GM21447 (cell line): ENCODE results near the gene KLHL7.
A peak's percentile ranks its signal among the peaks of the same experiment; 100 is the strongest.

Experiments used
- ATAC-seq: cut with Tn5 transposase; IDR thresholded peaks from one replicate; pipeline ENCODE4 v1.9.1; 2021; ENCODE audit not compliant: unreplicated experiment

The KLHL7 gene, protein sequence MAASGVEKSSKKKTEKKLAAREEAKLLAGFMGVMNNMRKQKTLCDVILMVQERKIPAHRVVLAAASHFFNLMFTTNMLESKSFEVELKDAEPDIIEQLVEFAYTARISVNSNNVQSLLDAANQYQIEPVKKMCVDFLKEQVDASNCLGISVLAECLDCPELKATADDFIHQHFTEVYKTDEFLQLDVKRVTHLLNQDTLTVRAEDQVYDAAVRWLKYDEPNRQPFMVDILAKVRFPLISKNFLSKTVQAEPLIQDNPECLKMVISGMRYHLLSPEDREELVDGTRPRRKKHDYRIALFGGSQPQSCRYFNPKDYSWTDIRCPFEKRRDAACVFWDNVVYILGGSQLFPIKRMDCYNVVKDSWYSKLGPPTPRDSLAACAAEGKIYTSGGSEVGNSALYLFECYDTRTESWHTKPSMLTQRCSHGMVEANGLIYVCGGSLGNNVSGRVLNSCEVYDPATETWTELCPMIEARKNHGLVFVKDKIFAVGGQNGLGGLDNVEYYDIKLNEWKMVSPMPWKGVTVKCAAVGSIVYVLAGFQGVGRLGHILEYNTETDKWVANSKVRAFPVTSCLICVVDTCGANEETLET

DNA sequence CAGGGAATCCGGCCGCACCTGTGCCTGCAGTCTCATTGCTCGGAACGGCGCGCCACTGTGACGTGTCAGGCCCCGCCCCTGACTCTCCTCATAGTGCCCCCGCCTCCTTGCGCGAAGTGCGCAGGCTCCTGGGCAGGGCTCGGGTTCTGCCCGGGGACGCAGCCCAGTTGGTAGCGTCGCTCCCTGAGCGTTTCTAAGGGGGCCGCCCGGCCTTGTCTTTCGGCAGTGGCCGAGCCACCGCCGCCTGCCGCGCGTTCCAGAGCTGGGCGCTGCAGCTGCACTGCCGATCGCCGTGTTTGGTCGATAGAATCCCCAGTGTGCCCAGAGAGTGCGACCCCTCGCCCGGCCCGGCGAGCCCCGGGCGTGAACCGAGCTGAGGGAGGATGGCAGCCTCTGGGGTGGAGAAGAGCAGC is at the start of gene KLHL7:
Gene KLHL7, plus strand, starts transcription at position 142 of the 413 bp plus-strand sequence. Its CDS starts 242 bp downstream, at position 384.
- peak; percentile 91 for ATAC-seq

DNA sequence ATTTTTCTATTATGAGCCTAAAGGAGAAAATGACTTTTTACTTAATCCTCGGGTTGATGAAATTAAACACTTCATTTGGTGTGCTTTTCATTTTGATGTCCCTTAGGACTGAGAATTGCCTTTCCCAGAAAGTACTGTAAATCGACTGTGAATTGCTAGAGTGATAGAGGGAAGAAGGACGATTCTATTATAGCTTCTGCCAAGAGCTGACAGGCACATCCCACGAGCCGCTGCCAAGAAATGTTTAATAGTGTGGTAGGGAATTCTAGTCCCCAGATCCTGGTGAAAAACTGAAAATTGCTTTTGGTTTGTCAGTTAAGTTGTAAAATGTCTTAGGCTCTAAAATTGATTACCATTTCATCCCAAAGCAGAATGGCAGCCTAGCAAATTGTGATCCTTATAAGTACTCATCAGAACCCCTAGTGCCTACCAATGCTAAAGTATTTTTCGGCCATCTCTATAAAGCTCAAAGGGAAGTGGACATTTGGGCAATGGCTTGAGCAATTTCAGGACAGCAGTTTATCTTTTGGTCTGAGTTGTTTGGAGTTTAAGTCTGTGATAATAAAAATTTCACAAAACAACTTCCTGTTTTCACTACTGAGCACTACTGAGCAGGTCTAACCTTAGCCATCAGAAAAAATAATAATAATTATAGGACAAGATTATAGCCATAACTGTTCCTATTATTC is 47.0 kb upstream of the KLHL7 start:
- ATAC-seq, result no peak

DNA sequence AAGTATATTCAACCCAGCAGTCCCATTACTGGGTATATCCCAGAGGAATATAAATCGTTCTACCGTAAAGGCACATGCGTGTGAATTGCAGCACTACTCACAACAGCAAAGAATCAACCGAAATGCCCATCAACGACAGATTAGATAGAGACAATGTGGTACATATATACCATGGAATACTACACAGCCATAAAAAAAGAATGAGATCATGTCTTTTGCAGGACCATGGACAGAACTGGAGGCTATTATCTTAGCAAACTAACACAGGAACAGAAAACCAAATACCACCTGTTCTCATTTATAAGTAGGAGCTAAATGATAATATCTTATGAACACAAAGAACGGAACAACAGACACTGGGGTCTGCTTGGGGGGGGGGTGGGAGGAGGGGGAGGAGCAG is 44.3 kb upstream of the KLHL7 start:
- no peak for ATAC-seq

DNA sequence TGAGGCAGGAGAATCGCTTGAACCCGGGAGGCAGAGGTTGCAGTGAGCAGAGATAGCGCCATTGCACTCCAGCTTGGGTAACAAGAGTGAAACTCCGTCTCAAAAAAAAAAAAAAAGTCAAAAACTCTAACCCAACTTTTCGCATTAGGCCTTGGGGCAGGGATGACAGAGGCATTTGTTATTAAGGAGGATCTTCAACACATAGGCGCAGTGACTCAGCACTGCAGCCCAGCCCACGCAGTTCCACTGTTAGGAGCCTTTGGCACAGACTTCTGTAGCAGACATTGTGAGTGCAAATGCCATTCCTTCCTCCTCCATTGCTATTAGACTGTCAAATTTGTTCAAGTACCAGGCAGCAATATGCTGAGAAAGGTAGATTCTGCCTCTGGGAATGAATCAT is 43.1 kb upstream of the KLHL7 start:
- no peak for ATAC-seq

DNA sequence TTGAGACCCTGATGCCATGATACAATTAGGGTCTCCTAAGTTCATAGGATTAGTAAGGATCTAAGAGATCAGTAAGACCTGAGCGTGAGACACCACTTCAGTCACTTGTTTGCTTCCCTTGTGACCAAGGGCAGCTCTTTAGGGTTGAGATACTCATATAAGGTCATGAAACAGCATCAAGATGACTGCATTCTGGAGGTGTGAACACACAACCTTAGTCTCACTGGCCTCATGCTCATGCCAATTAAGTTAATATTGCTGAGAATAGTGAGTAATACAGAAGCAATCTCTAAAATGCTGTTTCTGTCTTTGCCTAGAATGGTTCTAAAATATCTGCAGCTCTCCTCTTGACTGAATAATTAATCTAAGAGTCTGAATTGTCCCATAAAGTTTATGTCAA is 39.6 kb upstream of the KLHL7 start:
- no peak for ATAC-seq

DNA sequence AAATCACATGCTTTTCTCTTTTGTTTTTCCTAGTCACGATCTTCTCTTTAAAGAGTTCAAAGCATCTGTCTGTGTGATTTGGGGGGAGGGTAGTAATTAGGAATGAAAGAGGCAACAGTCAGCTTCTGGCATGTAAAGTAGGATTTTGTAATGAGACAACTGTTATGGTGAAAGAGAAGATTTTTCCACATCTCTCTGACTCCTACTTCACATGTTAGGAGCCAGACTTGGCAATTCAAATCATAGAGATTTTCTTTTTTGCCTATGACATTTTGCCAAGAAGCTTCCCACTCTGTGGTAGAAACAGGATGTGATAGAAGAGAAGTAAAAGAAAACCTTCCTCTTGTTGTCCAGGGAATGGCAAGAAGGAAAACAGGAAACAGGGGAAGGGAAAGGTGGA is 38.3 kb upstream of the KLHL7 start:
- no peak for ATAC-seq

DNA sequence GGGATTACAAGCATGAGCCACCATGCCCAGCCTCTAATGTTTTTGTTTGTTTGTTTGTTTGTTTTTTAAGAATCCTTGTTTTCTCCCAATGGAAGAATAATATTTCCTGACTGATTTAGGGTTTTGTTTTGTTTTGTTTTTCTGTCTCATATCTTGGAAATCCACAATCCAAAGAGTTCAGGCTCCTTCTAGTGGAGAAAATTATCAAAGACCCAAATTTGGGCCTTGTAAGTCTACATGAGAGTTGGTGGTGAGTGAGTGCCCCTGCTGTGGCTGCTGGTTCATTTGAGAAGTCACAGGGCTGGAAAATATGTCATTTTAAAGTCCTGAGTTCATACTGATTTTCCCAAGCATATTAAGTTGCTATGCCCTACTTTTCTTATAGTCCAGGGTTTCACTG is 33.5 kb upstream of the KLHL7 start:
- no peak for ATAC-seq

DNA sequence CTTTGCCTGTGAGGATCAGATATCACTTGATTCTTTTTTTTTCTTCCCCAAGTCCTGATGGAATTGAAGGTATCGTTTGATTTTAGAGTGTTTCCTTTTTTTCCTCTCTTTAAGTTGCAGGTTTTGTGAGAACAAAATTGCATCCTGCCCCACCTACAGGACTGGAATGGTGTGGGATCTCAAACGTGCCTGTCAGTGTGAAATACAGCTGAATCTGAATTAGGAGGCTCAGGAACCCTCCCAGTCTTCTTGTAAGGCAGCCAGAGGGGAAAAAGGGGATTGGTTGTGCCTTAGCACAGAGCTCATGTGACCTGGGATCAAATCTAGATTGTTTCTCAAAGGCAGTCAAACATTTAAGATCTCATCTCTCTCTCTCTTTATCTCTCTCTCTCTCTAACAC is 32.7 kb upstream of the KLHL7 start:
- ATAC-seq, result no peak

DNA sequence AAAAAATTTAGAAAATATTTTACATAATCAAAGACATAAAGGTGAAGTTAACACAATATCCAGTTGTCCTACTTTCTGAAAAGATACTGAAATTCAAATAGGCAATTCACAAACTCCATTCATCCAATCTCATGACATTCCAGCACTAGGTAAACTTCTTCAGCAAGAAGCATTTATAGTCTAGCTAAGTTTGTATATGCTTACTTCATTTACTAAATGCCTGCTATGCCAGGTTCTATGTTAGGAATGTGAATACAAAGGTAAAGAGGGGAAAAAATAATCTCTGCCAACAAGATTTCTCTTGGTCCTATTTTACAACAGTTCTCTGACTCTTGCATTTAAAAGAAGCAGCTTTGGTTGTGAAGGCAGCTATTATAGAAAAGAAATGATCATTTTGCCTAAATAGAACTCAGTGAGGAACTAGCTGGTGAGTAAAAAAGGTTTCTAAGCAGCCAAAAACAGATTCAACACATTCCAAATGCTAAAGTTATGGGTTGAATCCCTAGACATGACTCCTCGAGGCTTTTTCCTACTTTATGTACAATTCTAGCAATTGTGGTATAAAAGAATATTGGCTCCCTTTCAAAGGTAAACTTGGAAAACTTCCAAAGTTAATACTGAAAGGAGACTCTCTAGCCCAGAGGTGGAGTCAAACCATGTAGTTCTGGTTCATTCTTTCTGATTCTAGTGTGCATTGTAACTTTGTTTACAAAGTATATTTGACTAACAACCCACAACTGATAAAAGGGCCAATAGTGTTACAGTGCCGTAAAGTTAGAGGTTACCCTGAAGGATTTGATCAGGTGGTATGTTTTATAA is 30.9 kb upstream of the KLHL7 start:
- no peak for ATAC-seq

DNA sequence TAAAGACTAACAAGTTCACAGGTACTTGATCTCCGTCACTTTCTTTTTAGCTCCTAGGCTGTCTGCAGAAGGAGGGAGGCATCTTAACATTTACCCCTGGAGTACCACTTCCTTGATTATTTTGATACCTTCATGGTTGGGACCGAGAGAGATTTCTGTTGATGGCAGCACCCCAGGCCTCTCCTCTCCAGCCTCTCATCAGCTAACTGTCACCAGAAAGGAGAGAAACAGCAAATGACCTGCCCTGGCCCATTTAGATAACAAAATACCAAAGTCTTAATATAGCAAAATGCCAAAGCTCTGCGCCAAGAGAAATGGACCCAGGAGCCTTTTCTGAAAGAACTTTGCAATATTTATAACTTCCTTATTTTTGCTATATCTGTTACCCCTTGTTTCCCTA is 30.0 kb upstream of the KLHL7 start:
- no peak for ATAC-seq

DNA sequence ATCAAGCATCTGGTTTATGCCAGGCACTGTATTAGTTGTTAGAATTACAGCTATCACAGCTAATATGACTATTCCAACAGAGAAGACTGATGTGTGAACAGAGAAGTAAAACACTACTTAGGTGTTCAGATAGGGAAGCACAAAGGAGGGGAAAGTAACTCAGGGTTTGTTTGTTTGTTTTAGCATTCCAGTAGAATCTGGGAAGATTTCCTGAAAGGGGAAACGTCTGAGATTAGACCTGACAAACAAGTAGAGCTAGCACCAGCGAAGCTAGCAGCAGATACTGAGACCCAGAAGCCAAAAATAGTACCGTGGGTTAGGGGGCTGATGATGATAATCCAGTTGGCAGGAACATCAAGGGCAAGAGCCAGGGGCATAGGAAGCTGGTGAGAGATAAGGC is 28.8 kb upstream of the KLHL7 start:
- ATAC-seq, result no peak

DNA sequence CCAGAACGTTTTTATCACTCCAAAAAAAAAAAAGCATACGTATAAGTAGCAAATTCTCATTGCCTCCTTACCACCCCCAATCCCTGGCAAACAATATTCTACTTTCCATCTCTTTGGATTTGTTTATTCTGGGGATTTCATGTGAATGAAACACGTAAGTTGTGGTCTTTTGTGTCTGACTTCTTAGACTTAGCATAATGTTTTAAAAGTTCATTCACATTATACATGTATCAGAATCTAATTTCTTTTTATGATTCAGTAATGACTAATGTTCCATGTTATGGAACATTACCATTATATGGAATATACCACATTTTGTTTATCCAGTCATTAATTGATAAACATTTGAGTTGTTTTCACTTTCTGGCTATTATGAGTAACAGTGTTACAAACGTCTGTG is 12.5 kb upstream of the KLHL7 start:
- no peak for ATAC-seq

DNA sequence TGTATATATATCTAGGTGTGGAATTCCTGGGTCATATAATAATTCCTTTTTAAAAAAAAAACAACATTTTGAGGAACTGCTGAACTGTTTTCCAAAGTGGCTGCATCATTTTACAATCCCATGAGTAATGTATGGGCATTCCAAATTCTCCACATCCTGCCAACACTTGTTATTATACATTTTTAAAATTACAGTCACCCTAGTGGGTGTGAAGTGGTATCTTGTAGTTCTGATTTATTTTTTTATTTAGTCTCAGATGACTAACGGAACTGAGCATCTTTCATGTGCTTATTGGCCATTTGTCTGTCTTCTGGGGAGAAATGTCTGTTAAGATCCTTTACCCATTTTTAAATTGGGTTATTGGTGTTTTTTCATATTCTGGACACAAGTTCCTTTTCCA is 12.0 kb upstream of the KLHL7 start:
- no peak for ATAC-seq

DNA sequence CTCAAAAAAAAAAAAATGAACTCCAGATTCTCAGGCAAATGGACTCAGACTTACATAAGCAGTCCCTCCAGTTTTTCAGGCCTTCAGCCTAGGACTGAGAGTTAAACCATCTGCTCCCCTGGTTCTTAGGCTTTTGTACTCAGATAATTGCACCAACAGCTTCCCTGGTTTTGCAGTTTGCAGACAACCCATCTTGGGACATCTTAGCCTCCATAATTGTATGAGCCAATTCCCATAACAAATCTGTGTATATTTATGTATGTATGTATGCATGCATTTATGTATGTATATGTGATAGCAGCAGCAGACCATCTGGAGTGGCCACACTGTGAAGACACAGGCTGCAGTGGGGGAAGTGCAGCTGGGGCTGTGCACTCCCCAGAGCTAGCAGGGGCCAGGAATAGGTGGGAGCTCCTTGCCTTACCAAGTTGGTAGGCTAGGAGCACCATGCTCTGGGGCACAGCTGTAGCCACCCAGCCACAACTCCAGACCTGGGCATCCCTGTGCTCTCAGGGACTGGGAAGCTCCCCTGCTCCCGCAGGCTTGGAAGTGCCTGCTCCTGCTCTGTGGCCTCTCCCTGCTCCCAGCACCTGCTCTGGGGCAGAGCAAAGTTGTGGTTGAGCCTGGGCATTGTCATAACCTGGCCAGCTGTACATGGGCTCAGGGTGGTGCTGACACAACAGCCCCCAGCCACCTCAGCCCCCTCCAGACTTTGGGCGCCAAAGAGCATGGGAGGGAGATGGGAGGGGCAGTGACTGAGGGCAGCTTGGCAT is 8.9 kb upstream of the KLHL7 start:
- no peak for ATAC-seq

DNA sequence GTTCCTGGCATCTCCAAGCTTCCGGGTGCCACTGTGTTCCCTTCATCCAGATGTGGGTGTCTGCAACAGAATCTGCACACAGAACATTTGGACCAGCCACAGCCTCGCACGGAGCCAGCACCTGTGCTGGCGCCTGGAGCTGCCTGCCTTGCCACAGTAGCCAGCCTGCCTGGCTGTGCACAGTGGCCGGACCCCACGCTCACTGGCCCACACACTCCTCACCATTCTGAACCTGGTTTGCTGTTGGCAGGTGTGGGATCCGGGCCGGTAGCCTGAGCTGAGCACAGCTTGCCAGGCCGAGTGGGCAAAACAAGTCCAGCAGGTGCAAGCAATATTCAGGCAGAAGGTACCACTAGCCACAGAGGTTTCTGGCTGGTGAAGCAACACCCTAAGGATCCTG is 7.6 kb upstream of the KLHL7 start:
- no peak for ATAC-seq

DNA sequence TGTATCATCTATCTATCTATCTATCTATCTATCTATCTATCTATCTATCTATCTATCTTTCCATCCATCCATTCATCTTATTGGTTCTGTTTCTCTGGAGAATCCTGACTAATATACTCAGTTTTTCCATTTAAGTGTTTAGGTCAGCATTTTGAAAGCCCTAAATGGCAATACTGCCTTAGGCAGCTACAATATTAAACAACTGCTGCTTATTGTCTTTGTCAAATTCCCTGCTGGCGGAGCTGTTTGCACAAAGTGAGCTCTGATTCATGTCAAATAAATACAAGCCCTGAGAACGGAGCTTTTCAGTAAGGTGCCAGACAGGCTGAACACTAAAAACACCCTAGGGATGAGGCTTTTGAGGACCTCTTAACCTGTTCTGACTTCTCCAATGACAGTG is 7.1 kb upstream of the KLHL7 start:
- ATAC-seq, result no peak

DNA sequence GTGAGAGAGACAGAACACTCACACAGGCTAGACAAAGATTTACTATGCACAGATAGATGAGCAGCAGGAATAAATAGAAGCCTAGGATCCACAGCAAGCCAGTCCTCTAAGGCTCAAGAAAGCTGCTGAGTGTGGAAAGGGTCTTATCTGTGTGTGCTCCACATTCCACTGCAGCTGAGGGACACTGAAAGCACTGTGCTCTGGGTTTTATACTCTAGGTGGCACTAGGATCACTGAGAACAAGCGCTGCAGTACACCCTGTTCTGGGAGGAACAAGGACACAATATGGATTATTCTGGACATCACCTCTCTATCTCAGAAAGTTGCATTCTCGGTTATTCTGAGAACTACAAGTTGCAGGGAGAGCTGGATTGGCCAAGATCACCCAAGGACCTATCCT is 4.9 kb upstream of the KLHL7 start:
- ATAC-seq, result no peak

DNA sequence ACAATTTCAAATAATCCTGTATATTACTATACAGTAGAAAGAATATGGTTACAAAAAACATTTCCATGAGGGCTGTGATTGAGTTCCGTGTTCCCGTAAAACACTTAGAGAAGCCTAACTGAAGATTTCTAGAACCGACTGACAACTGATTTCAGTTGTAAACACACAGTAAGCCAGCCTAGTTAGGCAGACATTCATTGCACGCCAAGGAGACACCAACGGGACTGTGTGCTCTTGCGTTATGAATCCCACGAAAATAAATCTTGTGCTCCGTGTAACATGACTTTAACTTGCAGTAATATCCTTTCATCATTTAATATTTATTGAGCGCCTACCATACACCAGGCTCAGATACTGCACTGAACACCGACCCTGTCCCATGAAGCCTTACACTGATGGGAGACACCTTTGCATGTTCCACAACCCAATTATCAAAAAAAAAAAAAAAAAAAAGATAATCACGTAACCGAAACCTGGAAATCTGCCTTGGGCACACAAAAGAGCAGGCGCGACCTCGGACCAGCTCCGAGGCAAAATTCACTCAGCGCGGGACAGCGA is 420 bp upstream of the KLHL7 start:
- peak; percentile 23 for ATAC-seq

DNA sequence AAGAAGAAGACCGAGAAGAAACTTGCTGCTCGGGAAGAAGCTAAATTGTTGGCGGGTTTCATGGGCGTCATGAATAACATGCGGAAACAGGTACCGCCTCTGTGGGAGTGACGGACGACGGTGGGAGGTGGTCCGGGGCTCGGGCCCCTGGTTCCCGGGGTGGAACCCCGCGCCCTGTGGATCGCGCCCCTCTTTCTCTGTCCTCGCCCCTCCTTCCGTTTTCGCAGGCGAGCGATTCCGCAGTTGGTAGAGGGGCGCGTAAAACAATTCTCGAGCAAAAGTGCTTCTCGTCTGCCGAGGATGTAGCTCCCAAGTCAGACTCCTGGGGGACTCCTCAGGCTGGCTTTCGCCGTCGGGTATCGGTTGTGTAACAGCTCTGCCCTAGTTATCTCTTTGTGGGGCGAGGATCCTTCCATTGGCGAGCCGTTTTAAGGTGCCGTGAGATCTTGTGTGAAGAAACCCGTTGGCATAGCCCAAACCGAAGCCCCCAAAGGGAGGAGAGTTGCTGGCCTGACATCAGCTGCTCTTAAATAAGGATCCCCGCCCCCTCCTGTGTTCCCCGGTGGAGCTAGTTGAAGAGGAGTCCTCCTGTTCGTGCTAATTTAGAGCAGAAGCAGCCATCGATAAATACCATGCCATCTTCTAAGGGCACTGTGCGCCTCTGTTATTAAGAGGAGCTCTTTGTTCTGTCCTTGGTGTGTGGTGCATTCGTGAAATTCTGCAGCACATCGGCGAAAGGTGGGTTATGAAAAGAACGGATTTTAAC is 655 bp downstream of the KLHL7 start:
- ATAC-seq, result peak; percentile 41
